ENCODE results near the gene DOCK8.

DOCK8 gene

GRCh38 chr9:286071-286740 is 71.5 kb downstream of the DOCK8 start:
- no peak overlapping the region for H3K27ac ChIP-seq (ENCODE audit: low read depth, low read length, severe bottlenecking)
- WGBS, 2 experiments (ENCODE audit: insufficient coverage in 2 of 2), result 94 to 97% methylated on average over 8 to 11 of the region's 12 CpGs

GRCh38 chr9:289121-289520 is 74.5 kb downstream of the DOCK8 start:
- no peaks in the 10 kb centered on the region for H3K36me3 ChIP-seq (ENCODE audit: control insufficient read depth, insufficient read depth, low read length)
- H3K4me3 ChIP-seq (ENCODE audit: extremely low read depth, insufficient read depth, low read length, poor library complexity, severe bottlenecking), result no peak overlapping the region
- no peaks in the 10 kb centered on the region for H3K9me3 ChIP-seq (ENCODE audit: control insufficient read depth, low read length)
- H3K27ac ChIP-seq (ENCODE audit: low read depth, low read length, severe bottlenecking), result no peak overlapping the region
- H3K4me1 ChIP-seq (ENCODE audit: control insufficient read depth, insufficient read depth, low read length, poor library complexity, severe bottlenecking), result no peaks in the 10 kb centered on the region
- WGBS, 2 experiments (ENCODE audit: insufficient coverage in 2 of 2), result no CpG with 5 or more reads among the region's 4 CpGs

More at GRCh38 chr9:286071-286740, 71.5 kb downstream of the DOCK8 start:
- Histone ChIP-seq H3K36me3 (ENCODE audit: control insufficient read depth, insufficient read depth, low read length) (no peaks in the 10 kb centered on the region), H3K9me3 (ENCODE audit: control insufficient read depth, low read length) (no peaks in the 10 kb centered on the region), H3K4me3 (ENCODE audit: extremely low read depth, insufficient read depth, low read length, poor library complexity, severe bottlenecking) (no peak overlapping the region), H3K4me1 (ENCODE audit: control insufficient read depth, insufficient read depth, low read length, poor library complexity, severe bottlenecking) (no peaks in the 10 kb centered on the region)

- H3K9me3 ChIP-seq (ENCODE audit: control insufficient read depth, low read length), result no peaks in the 10 kb centered on the region
- H3K27ac ChIP-seq (ENCODE audit: low read depth, low read length, severe bottlenecking), result no peak overlapping the region
- no peaks in the 10 kb centered on the region for H3K36me3 ChIP-seq (ENCODE audit: control insufficient read depth, insufficient read depth, low read length)
- no peak overlapping the region for H3K4me3 ChIP-seq (ENCODE audit: extremely low read depth, insufficient read depth, low read length, poor library complexity, severe bottlenecking)
- 73% methylated on average over 1 of the region's 1 CpG; no CpG with 5 or more reads in 1 of the 2 experiments for WGBS, 2 experiments (ENCODE audit: insufficient coverage in 2 of 2)
- peaks cover 4% of the 10 kb centered on the region for H3K4me1 ChIP-seq (ENCODE audit: control insufficient read depth, insufficient read depth, low read length, poor library complexity, severe bottlenecking)
Observed at GRCh38 chr9:292915-293314, 78.2 kb downstream of the DOCK8 start.

GRCh38 chr9:295576-295975 is 80.9 kb downstream of the DOCK8 start:
- no peaks in the 10 kb centered on the region for H3K36me3 ChIP-seq (ENCODE audit: control insufficient read depth, insufficient read depth, low read length)
- H3K4me3 ChIP-seq (ENCODE audit: extremely low read depth, insufficient read depth, low read length, poor library complexity, severe bottlenecking), result no peak overlapping the region
- H3K27ac ChIP-seq (ENCODE audit: low read depth, low read length, severe bottlenecking), result no peak overlapping the region
- H3K4me1 ChIP-seq (ENCODE audit: control insufficient read depth, insufficient read depth, low read length, poor library complexity, severe bottlenecking), result peaks cover 4% of the 10 kb centered on the region
- no peaks in the 10 kb centered on the region for H3K9me3 ChIP-seq (ENCODE audit: control insufficient read depth, low read length)

- 88 to 100% methylated on average over 2 of the region's 3 CpGs for WGBS, 2 experiments (ENCODE audit: insufficient coverage in 2 of 2)
- H3K27ac ChIP-seq (ENCODE audit: low read depth, low read length, severe bottlenecking), result no peak overlapping the region
- no peaks in the 10 kb centered on the region for H3K36me3 ChIP-seq (ENCODE audit: control insufficient read depth, insufficient read depth, low read length)
- H3K4me3 ChIP-seq (ENCODE audit: extremely low read depth, insufficient read depth, low read length, poor library complexity, severe bottlenecking), result no peak overlapping the region
- H3K9me3 ChIP-seq (ENCODE audit: control insufficient read depth, low read length), result no peaks in the 10 kb centered on the region
- peaks cover 4% of the 10 kb centered on the region for H3K4me1 ChIP-seq (ENCODE audit: control insufficient read depth, insufficient read depth, low read length, poor library complexity, severe bottlenecking)
Observed at GRCh38 chr9:296411-296810, 81.7 kb downstream of the DOCK8 start.

- Histone ChIP-seq H3K27ac (ENCODE audit: low read depth, low read length, severe bottlenecking) (no peak overlapping the region), H3K9me3 (ENCODE audit: control insufficient read depth, low read length) (no peaks in the 10 kb centered on the region), H3K4me1 (ENCODE audit: control insufficient read depth, insufficient read depth, low read length, poor library complexity, severe bottlenecking) (peaks cover 4% of the 10 kb centered on the region), H3K4me3 (ENCODE audit: extremely low read depth, insufficient read depth, low read length, poor library complexity, severe bottlenecking) (no peak overlapping the region), H3K36me3 (ENCODE audit: control insufficient read depth, insufficient read depth, low read length) (no peaks in the 10 kb centered on the region)
- 58 to 93% methylated on average over 3 to 4 of the region's 6 CpGs for WGBS, 2 experiments (ENCODE audit: insufficient coverage in 2 of 2)
Observed at GRCh38 chr9:297104-297972, 82.7 kb downstream of the DOCK8 start.

- Histone ChIP-seq H3K36me3 (ENCODE audit: control insufficient read depth, insufficient read depth, low read length) (no peaks in the 10 kb centered on the region), H3K9me3 (ENCODE audit: control insufficient read depth, low read length) (no peaks in the 10 kb centered on the region), H3K4me3 (ENCODE audit: extremely low read depth, insufficient read depth, low read length, poor library complexity, severe bottlenecking) (no peak overlapping the region), H3K4me1 (ENCODE audit: control insufficient read depth, insufficient read depth, low read length, poor library complexity, severe bottlenecking) (peaks cover 10% of the 10 kb centered on the region), H3K27ac (ENCODE audit: low read depth, low read length, severe bottlenecking) (no peak overlapping the region)
- WGBS, 2 experiments (ENCODE audit: insufficient coverage in 2 of 2), result 100% methylated on average over 2 of the region's 5 CpGs; no CpG with 5 or more reads in 1 of the 2 experiments
Observed at GRCh38 chr9:303502-303901, 88.8 kb downstream of the DOCK8 start.

GRCh38 chr9:304106-304505 is 89.4 kb downstream of the DOCK8 start:
- WGBS, 2 experiments (ENCODE audit: insufficient coverage in 2 of 2), result 93 to 100% methylated on average over 1 to 2 of the region's 4 CpGs
- Histone ChIP-seq H3K27ac (ENCODE audit: low read depth, low read length, severe bottlenecking) (peak overlapping the region; percentile 71), H3K36me3 (ENCODE audit: control insufficient read depth, insufficient read depth, low read length) (no peaks in the 10 kb centered on the region), H3K4me1 (ENCODE audit: control insufficient read depth, insufficient read depth, low read length, poor library complexity, severe bottlenecking) (peaks cover 10% of the 10 kb centered on the region), H3K4me3 (ENCODE audit: extremely low read depth, insufficient read depth, low read length, poor library complexity, severe bottlenecking) (no peak overlapping the region), H3K9me3 (ENCODE audit: control insufficient read depth, low read length) (no peaks in the 10 kb centered on the region)

- Histone ChIP-seq H3K4me3 (ENCODE audit: extremely low read depth, insufficient read depth, low read length, poor library complexity, severe bottlenecking) (no peak overlapping the region), H3K9me3 (ENCODE audit: control insufficient read depth, low read length) (no peaks in the 10 kb centered on the region), H3K36me3 (ENCODE audit: control insufficient read depth, insufficient read depth, low read length) (no peaks in the 10 kb centered on the region), H3K27ac (ENCODE audit: low read depth, low read length, severe bottlenecking) (peak overlapping the region; percentile 71), H3K4me1 (ENCODE audit: control insufficient read depth, insufficient read depth, low read length, poor library complexity, severe bottlenecking) (peaks cover 10% of the 10 kb centered on the region)
- WGBS, 2 experiments (ENCODE audit: insufficient coverage in 2 of 2), result 68 to 77% methylated on average over 7 to 9 of the region's 10 CpGs
Observed at GRCh38 chr9:304519-305185, 90.0 kb downstream of the DOCK8 start.

- WGBS, 2 experiments (ENCODE audit: insufficient coverage in 2 of 2), result 89 to 92% methylated on average over 7 of the region's 7 CpGs
- H3K36me3 ChIP-seq (ENCODE audit: control insufficient read depth, insufficient read depth, low read length), result no peaks in the 10 kb centered on the region
- no peak overlapping the region for H3K4me3 ChIP-seq (ENCODE audit: extremely low read depth, insufficient read depth, low read length, poor library complexity, severe bottlenecking)
- no peaks in the 10 kb centered on the region for H3K9me3 ChIP-seq (ENCODE audit: control insufficient read depth, low read length)
- H3K4me1 ChIP-seq (ENCODE audit: control insufficient read depth, insufficient read depth, low read length, poor library complexity, severe bottlenecking), result peaks cover 10% of the 10 kb centered on the region
- no peak overlapping the region for H3K27ac ChIP-seq (ENCODE audit: low read depth, low read length, severe bottlenecking)
Observed at GRCh38 chr9:306907-307306, 92.2 kb downstream of the DOCK8 start.

Data from mesodermal cell (in vitro differentiated cells).